Activated T-helper 1 cell treated with Interleukin-2 at 50 U/mL for 16 hours (primary cell): ENCODE results near the gene BRSK2.

Experiments used
- DNase-seq: peaks from one replicate; pipeline ENCODE4 v3.0.0-alpha.2; 2020; ENCODE audit warnings: low read depth

BRSK2 gene

DNA sequence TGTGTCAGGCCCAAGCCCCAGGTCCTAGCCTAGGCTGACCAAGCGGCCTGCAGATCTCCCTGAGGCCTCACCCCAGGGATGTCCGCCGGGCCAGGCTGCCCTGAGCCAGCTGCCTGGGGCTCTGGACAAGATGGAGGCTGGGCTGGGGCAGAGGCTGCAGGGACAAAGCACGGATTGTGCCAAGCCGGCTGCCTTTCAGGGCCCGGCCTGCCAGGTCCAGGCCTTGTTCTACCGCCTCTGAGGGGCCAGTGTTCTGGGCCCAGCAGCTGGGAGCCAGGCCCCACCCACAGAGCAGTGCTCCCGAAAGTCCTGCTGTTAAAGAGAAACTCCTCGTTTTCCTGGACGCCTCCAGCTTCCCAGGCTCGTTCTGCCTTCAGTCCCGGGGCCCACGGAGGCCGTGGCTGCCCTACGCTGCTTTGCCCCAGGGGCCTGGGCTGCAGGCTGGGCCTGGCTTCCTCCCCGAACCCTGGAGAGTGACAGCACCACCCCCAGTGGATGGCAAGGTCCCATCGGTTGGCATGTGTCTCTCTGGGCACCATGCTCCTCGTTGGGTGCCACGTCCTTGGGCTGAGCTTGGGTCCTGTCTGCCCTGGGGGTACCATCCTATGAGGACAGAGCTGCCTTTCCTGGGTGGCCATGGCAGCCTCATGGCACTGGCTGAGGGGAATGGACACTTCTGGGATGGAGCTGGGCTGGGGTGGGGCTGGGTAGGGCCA, 7.6 kb downstream of the BRSK2 start:
- no peak for DNase-seq

- no peak for DNase-seq
Measured at GRCh38 chr11:1397862-1398527, 8.3 kb downstream of the BRSK2 start.

- no peak for DNase-seq
Measured at GRCh38 chr11:1398528-1399235, 8.9 kb downstream of the BRSK2 start.

DNA sequence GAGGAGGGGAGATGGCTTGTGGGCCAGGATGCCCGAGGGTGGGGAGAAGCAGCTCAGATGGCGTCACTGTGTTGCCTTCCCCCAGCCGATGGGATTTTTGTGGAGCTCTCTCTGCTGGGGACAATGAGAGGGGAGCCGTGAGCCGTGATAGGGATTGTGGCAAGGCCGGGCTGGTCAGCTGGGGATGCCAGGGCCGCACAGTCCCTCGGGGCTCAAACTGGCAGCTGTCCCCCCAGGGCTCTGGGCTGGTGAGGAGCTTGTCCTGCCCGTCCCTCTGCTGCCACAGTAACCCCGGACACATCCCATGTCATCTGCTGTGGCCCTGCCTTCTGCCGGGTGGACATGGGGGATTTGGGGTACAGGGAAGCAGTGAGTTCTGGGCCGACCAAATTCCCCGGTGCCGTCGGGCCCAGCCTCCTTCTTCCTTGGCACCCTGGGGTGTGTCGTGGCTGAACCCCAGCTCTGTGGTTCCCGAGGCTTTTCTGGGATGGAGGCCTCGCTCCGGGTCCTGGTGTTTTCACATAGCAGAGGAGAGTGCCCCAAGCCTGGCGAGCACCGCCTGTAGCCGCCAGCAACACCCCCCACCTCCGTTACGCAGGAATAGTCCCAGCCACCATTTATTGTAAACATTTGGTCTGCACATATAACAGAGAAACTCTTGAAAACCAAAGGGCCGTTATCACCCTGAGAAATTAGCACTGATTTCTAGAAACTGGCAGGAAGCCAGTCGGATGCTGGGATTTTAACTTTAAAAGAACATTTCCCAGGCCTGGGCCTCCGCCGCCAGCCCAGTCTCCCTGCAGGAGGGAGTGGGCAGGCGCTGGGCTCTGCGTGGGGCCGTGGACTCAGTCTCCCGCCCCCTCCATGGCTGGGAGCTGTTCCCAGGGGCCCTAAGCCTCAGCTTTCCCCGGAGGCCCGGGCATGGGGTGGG, 9.9 kb downstream of the BRSK2 start:
- no peak for DNase-seq

- DNase-seq: no peak
Measured at GRCh38 chr11:1400317-1401170, 10.8 kb downstream of the BRSK2 start.

- DNase-seq: no peak
Measured at GRCh38 chr11:1401171-1401445, 11.4 kb downstream of the BRSK2 start.

- DNase-seq: no peak
Measured at GRCh38 chr11:1401656-1402221, 12.0 kb downstream of the BRSK2 start.

DNA sequence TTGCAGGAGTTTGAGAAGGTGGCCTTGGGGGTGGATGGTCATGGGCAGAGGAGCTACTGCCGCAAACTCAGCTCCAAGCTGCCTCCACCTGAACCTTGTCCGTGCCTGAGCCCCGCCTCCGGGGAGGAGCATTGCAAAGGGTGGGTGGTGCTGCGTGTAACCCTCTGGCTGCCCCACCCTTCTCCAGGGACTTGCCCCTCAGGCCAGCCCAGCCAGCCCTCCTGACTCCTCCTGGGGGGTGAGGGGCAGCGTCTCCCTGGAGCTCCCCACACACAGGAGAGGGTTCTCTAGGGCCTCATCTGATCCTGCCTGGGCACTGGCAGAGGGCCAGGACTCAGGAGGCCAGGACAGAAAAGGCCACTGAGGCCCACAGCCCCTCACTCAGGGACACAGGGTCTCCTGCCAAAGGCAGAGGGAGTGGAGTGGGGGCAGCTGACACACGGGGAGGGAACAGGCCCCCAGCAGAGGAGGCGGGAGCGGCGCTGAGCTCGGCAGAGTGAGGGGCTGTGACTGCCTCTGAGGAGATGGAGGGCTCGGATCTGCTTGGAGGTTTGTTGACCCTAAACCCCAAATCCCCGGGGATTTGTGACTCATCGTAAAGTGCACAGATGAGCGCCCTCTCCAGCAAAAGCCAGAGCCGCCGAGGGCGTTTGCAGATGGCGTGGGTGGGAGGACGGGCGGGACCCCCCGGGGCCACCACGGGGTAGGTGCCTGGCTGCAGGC, 12.8 kb downstream of the BRSK2 start:
- DNase-seq: no peak

- DNase-seq: no peak
Measured at GRCh38 chr11:1403078-1403620, 13.4 kb downstream of the BRSK2 start.

DNA sequence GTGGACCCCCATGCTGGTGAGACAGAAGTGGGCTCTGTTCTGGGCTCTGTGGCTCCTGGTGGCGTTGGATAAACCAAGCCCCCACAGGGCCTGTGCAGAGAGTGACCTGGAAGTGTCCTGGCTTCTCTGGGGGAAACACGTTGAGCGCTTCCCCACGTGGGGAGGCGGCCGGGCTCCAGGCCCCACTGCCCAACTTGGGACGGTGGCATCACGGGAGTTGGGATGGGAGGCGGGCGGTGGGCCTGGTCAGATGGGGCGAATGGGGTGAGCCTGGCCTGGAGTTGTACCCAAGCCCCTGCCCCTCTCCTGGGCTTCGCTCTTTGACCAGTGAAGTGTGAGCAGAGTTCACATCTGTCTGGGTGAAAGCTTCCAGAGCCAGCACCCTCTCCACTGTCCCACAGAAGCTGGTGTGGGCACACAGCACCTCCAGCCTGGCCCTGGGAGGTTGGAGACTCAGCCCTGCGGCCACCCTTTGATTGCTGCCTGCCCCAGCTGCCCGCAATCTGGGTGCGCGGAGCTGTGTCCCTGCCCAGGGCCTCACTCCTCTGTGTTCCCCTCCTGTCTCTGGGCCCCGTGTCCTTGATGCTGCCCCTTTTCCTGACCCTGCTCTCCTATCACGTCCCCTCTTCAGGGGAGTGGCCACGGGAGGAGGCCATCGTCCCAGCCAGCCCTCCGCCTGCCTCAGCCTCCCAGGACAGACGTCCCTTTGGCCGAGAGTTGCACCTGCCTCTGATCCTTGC, 14.2 kb downstream of the BRSK2 start:
- no peak for DNase-seq

DNA sequence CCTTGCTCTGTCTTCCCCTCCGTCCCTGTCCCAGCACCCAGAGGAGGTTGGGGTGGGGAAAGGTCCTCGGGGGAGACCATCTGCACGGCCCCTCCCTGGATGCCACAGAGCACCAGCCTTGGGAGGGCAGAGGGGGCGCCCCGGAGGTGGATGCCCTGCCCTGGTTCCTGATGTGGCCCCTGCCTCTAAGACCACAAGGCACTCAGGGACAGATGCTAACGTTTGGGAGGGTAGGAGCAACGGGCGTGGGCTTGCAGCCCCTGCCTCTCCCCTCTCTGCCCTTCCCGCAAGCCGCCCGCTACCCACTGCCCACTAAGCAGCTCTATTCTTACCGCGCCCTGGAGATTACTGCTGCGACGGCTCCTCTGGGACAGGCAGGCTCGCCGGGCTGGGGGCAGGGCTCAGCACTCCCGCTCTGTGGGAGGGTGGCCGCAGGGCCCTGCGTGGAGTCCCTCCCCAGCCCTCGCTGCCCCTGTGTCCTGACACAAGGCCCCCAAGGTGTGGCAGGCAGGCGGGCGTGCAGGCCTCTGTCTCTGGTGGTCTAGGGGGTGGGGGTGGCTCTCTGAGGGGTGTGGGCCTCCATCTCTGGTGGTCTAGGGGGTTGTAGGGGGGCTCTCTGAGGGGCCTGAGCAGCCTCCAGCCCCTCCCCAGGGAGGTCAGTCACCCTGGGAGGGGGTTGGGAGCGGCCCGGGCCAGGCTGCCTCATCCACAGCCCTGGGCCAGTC, 14.9 kb downstream of the BRSK2 start:
- DNase-seq: no peak

GRCh38 chr11:1405186-1406020, 15.7 kb downstream of the BRSK2 start:
- DNase-seq: no peak

- no peak for DNase-seq
Measured at GRCh38 chr11:1406571-1407485, 17.1 kb downstream of the BRSK2 start.

DNA sequence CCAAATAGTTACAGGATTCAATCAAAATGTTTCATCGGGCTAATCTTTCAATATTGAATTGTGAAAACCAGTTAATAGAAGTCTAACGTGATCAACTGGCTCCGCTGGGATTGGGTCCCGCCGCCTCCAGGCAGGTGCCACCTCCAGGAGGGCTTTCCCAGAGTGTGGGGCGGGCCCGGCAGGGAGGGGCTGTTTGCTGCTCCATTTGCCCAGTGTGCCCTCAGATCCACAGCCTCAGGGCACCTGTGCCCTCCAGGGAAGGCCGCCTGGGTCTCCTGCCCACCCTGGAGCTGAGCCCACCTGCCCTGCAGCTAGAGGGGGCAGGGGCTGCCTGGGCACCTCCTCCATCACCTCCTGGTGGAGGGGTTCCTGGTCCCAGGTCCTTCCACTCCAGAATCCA, 17.9 kb downstream of the BRSK2 start:
- DNase-seq: no peak

- DNase-seq: no peak
Measured at GRCh38 chr11:1408346-1408745, 18.6 kb downstream of the BRSK2 start.

GRCh38 chr11:1409108-1409851, 19.5 kb downstream of the BRSK2 start:
- DNase-seq: no peak
